Non-pigmented ciliary epithelial cell (primary cell): Measurements from ENCODE around the gene CAMK4.
"Not testable (repeated sequence)": the region's sequence is repeated elsewhere in the genome, so short reads cannot be mapped to it uniquely, and the experiment has no call there.

Source experiments
- DNase-seq: peaks from one replicate; pipeline ENCODE4 v3.0.0-alpha.2; 2010; ENCODE audit warnings: low read depth

Gene CAMK4

GRCh38 chr5:111256128-111256527, 31.9 kb downstream of the CAMK4 start:
- no peak for DNase-seq

- not testable (repeated sequence) for DNase-seq
Measured at GRCh38 chr5:111257610-111258009, 33.4 kb downstream of the CAMK4 start.

GRCh38 chr5:111259636-111260035, 35.5 kb downstream of the CAMK4 start:
- DNase-seq: no peak

- no peak for DNase-seq
Measured at GRCh38 chr5:111261610-111262009, 37.4 kb downstream of the CAMK4 start.

GRCh38 chr5:111262153-111262552, 38.0 kb downstream of the CAMK4 start:
- DNase-seq: no peak

DNA sequence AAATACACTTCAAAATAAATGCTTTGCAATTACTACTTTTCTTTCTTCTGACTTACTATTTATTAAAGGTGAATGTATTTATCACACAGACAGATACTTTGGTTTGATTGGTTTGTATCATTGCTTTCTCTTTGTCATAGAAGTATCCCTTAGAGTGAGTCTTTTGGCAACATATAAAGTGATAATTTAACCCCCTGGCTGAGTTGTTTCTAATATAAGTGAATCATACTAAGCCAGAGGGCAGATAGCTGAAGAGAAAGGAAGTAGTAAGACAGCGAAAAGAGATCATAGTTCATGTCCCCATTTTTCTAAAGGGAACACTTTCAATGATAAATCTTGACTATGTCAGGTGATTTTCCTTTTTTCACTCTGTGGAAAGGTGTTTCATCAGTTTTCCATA, 38.6 kb downstream of the CAMK4 start:
- DNase-seq: no peak

- no peak for DNase-seq
Measured at GRCh38 chr5:111266491-111266890, 42.3 kb downstream of the CAMK4 start.

GRCh38 chr5:111268300-111268699, 44.1 kb downstream of the CAMK4 start:
- DNase-seq: no peak

GRCh38 chr5:111271885-111272284, 47.7 kb downstream of the CAMK4 start:
- DNase-seq: no peak

DNA sequence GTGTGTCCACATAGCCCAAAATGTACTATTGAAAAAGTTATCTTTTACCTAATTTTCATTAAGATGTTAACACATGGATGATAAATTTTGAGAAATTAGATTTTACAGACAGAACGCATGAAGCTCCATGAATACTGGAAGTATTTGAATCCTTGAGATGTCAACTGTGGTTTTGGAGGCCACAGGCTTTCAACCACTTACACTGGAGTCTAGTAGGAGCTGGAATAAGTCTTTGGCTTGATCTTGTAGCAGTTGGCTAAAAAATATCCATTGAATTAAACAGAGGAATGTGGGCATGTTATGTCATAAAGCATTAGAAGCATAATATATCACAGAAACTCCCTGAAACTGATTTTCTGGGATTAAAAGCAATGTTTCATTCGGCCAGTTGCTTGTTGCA, 52.9 kb downstream of the CAMK4 start:
- DNase-seq: no peak

- DNase-seq: no peak
Measured at GRCh38 chr5:111278858-111279504, 54.8 kb downstream of the CAMK4 start.

DNA sequence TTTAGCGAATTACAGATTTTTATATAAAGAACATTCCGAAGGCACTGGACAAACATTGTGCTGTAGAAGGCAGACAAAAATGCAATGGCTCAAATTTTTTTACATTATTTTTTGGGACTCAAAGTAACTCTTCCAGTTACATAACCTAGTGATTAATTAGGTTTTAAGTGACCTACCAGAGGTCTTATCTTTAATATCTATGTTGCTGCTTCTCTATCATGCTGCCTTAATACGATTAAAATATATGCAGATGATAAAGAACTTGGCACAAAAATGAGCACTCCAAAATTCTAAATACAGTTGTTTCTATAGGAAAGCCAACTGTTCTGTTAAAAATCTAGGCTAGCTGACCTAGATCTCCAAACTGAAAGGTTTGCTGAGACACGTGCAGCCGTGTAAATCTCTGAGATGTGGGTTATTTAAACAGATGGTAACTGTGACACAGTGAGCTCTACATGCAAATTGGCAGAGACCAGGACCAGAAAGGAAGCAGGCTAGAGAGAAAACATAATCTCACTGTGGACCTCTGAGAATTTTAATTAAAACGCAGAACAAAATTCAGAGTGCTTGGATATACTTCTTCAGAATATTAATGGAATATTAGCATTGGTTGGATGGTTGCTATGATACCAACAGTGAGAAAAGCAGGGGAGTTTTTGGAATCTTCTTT, 56.2 kb downstream of the CAMK4 start:
- DNase-seq: no peak

GRCh38 chr5:111282798-111283197, 58.6 kb downstream of the CAMK4 start:
- no peak for DNase-seq

- DNase-seq: no peak
Measured at GRCh38 chr5:111284825-111285224, 60.6 kb downstream of the CAMK4 start.

DNA sequence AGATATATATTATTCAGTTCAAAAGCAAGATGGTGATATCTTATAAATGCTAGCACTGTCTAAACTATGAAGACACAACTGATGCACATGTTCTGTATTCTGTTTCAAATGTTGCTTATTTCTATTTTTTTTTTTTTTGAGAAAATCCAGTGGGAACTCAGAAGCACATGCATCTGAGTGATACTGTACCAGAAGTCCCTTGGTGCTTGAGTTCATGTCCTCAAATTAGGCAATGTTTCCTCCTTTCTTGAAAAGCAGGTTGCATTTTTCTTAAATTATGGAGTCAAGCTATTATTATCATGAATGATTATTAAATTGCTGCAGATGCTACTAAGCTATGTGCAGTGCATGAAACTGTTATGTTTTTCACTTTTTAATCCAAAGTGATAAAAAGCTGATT, 70.4 kb downstream of the CAMK4 start:
- no peak for DNase-seq

DNA sequence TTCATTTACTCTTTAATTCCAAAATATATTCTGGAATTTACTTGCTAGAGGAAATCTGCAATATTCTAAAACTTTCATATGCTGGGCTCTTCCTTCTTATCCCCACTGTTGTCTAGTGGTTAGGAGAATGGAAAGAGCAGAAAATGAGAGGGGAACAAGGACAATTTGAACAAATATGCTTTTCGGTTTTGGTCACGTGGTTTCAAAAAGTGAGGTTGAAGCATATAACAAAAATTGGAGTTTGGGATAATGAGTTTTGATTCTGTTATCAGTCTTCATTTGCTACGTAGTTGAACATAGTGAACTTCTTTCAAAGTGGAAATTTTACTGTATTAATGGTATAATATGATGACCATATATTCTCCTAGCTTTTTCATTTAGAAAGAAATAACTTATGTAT, 71.5 kb downstream of the CAMK4 start:
- DNase-seq: no peak

GRCh38 chr5:111296570-111296969, 72.4 kb downstream of the CAMK4 start:
- no peak for DNase-seq

GRCh38 chr5:111299067-111299481, 74.9 kb downstream of the CAMK4 start:
- DNase-seq: no peak

GRCh38 chr5:111299831-111300432, 75.7 kb downstream of the CAMK4 start:
- DNase-seq: no peak

DNA sequence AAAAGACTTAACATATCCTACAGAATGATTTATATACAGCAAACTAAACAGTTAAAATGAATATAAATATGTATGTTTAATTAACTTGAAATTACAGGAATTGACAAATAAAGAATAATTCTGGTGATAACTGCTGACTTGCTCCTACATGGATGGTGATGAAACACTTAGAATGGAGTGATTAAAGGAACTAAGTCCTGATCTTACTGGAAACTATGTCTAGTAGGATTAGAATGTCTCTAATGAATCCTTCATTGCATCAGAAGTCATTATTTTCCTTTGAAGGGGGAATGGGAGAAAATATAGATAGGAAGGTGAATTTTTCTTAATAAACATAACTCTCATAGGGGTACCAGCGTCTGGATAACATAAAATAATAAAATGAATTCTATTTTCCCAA, 77.1 kb downstream of the CAMK4 start:
- DNase-seq: no peak

- not testable (repeated sequence) for DNase-seq
Measured at GRCh38 chr5:111302043-111302442, 77.9 kb downstream of the CAMK4 start.

GRCh38 chr5:111308951-111309350, 84.8 kb downstream of the CAMK4 start:
- DNase-seq: no peak

GRCh38 chr5:111309384-111309783, 85.2 kb downstream of the CAMK4 start:
- DNase-seq: no peak
